LNCaP clone FGC (cell line): Measurements from ENCODE around the gene LRRN1.

Source experiments
- DNase-seq: peaks from one replicate; pipeline ENCODE4 v3.0.0-alpha.2; 2011; ENCODE audit warnings: low read depth
- H3K4me3 ChIP-seq: 2 replicates; pipeline ENCODE4 v1.5.1; 2011; ENCODE audit warnings: mild to moderate bottlenecking, low read depth, low read length, control low read depth
- CTCF ChIP-seq: IDR thresholded peaks from 2 replicates; pipeline ENCODE4 v1.5.1; 2012; ENCODE audit warnings: mild to moderate bottlenecking; ENCODE audit not compliant: control insufficient read depth, insufficient read depth; ENCODE audit errors: extremely low read depth

The LRRN1 gene

DNA sequence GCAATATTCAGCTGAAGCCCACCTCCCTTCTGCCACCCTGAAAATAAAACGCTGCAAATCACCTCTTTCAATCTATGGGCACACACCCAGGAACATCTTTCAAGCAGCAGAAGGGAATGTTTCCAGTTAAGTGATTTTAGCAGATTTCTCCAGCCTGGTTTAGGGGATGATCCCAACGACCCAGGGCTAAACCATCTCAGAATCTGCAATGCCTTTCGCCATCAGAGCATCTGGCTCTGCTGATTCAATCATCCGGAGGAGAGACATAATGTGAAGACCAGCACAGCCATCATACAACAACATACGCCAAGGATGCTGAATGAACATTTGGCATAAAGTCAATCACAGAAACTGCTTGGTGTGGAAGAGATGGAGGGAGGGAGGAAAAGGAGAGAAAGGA is 15.5 kb upstream of the LRRN1 start:
- H3K4me3 ChIP-seq: no peak overlapping the region
- DNase-seq: no peak
- TF ChIP-seq CTCF: no peak

GRCh38 chr3:3792391-3792790 is 6.8 kb upstream of the LRRN1 start:
- DNase-seq: no peak
- H3K4me3 ChIP-seq: no peak overlapping the region
- TF ChIP-seq CTCF: no peak

GRCh38 chr3:3798631-3799113 is 559 bp upstream of the LRRN1 start:
- H3K4me3 ChIP-seq: peak overlapping the region; percentile 76
- no peak for DNase-seq
- TF ChIP-seq CTCF: no peak

DNA sequence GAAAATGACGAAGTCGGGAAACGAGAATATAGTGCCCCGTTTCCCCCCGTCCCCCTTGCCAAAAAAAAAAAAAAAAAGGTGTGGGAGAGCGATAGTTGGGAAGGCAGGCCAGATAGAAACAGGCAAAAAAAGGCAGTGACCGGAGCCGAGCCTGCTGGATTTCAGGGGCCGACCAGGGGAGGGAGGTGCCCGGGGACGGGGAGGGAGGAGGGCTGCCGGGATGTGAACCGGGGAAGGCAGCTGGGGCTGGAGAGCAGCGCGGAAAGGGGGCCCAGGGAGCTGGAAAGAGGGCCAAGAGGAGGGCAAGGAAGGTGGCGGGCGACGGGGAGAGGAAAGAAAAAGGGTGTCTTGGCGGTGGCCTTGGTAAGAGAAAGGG is 837 bp downstream of the LRRN1 start:
- no peak for TF ChIP-seq CTCF
- H3K4me3 ChIP-seq: peak overlapping the region; percentile 76
- no peak for DNase-seq

DNA sequence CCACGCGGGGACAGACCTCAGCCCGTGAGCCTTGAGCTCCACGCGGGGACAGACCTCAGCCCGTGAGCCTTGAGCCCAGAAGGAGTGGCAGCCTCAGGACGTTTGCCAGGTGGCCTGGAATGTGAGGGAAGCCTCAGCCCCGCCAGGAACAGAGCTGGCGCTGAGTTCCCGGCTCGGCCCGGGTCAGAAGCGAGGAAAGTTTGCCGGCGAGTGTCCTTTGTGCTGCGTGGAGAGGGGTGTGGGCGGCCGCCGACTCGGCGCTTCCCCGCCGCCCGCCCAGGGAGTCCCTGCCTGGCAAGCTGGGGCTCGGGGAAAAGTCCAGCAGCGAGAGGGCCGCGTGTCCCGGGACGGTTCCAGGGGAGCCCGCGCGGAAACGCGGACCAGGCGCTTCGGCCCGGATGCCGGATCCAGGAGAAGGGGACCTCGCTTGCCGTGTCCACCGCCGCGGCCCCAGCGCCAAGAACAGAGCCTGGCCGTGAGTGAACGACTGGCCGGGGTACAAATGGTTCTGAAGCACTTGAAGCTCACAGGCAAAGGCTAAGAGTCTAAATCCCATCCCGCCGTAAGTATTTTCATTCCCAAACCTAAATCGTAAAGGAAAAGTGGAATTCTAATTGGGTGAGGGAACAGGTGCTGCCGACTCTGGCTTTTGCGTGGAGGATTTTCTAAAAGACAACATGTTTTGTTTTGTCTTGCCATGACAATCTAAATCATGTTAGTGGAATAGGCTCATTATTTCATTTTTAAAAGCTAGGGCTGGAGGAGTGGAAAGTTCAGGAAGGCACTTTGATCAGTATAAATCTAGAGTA is 1.7 kb downstream of the LRRN1 start:
- no peak for DNase-seq
- peak overlapping the region; percentile 76 for H3K4me3 ChIP-seq
- TF ChIP-seq CTCF: no peak

GRCh38 chr3:3801494-3801841 is 2.2 kb downstream of the LRRN1 start:
- TF ChIP-seq CTCF: no peak
- DNase-seq: no peak
- H3K4me3 ChIP-seq: peak overlapping the region; percentile 76

GRCh38 chr3:3802046-3802445 is 2.8 kb downstream of the LRRN1 start:
- H3K4me3 ChIP-seq: no peak overlapping the region
- no peak for TF ChIP-seq CTCF
- no peak for DNase-seq
